Epithelial cell of esophagus (primary cell): ENCODE results near the gene KCNMA1.
A peak's percentile ranks its signal among the peaks of the same experiment; 100 is the strongest.

Experiments used
- DNase-seq: peaks from one replicate; pipeline ENCODE4 v3.0.0; 2010; ENCODE audit warnings: low read depth
- H3K4me3 ChIP-seq: 2 replicates; pipeline ENCODE4 v1.5.1; 2011; ENCODE audit warnings: mild to moderate bottlenecking, low read length, control low read depth
- TF ChIP-seq, protein P1 (sequence below): IDR thresholded peaks from 2 replicates; pipeline ENCODE4 v1.5.1; 2011; ENCODE audit warnings: low read depth, mild to moderate bottlenecking, low read length, control low read depth, inconsistent platforms; ENCODE audit not compliant: insufficient read depth; ENCODE audit errors: missing control alignments

The KCNMA1 gene

DNA sequence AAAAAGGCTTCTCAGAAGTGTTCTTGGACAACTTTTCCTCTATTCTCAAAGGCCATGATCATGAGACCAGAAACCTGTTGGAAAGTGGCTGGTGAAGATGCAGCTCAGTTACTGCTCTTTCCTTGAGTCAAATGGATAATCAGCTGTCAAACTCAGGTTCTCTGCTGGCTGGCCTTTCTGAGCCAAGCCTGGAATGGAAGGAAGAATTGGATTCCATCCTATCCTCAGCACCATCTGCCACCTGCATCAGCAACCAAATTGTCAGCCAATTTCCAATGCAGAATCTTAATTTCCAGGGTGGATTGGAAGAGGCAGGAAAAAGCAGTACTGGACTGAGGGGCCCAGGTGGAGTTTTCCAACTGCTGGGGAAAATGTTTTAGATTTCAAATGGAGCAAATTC, 631.7 kb downstream of the KCNMA1 start:
- no peak for DNase-seq
- TF ChIP-seq, protein P1, sequence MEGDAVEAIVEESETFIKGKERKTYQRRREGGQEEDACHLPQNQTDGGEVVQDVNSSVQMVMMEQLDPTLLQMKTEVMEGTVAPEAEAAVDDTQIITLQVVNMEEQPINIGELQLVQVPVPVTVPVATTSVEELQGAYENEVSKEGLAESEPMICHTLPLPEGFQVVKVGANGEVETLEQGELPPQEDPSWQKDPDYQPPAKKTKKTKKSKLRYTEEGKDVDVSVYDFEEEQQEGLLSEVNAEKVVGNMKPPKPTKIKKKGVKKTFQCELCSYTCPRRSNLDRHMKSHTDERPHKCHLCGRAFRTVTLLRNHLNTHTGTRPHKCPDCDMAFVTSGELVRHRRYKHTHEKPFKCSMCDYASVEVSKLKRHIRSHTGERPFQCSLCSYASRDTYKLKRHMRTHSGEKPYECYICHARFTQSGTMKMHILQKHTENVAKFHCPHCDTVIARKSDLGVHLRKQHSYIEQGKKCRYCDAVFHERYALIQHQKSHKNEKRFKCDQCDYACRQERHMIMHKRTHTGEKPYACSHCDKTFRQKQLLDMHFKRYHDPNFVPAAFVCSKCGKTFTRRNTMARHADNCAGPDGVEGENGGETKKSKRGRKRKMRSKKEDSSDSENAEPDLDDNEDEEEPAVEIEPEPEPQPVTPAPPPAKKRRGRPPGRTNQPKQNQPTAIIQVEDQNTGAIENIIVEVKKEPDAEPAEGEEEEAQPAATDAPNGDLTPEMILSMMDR = no peak
- no peak overlapping the region for H3K4me3 ChIP-seq

DNA sequence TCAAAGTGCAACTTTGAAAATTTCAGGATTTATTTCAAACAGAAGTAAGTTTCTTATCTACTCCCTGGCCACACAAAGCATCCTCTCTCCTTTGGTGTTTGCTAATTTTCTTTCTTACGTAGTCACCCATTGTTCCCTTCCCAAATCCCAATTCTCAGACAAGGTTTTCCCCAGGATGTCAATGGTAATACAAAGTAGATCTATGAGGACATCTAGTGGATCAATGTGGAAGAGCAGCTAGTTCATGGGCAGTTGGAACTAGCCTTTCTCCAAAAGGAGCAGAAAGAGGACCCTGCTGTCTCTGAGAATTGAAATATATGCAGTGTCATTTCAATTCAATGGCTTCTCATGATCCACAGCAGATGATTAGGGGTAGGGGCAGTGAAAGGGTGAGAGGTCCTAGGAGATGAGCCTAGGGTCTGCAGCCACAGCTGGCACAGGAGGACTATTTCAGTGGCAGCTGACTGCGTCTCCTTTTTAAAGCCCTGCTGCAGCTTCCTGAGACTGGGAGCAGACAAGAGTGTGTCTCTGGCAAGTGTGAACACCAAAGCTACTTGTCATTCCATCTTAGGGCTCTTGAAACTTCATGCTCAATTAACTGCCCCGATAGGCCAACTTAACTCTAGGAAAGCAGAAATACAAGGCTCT, 632.6 kb downstream of the KCNMA1 start:
- DNase-seq = peak; percentile 51
- TF ChIP-seq, protein P1 = peak; percentile 73
- H3K4me3 ChIP-seq = no peak overlapping the region

DNA sequence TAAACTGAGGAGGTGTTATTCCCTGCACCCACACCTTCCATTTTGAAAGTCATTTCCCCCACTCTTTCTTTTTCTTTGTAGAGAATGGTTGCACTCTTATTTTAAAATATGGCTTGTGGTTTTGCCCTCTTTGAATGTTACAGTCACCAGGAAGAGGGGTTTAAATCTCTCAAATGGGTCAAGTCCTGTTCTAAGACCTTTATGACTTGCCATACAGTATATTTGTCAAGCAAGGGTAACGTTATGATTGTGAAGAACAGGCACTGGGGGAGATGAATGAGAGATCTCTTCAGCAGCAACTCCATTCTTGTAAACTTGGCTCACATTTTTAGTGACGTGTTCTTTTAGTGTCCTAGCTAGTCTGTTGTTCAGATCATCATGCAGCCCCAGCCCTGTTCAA, 634.7 kb downstream of the KCNMA1 start:
- H3K4me3 ChIP-seq = no peak overlapping the region
- DNase-seq = no peak
- TF ChIP-seq, protein P1 = no peak

DNA sequence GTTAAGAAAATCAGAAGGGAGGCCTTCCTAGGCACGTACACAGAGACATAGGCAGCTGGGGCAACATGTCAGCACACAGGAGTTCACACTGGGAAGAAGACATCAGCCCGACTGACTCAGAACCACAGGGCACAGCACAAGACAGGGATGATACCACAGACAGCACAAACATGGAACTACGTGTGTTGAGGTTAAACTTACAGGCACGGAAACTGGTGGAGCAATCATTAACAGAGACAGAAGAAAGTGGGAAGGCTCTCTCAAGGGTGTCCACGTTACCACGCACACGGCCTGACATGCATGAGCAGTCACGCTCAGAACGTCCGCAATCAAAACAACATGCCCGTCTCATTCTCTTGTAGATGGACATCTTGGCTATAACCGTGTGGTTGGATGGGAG, 636.4 kb downstream of the KCNMA1 start:
- TF ChIP-seq, protein P1 = no peak
- DNase-seq = no peak
- no peak overlapping the region for H3K4me3 ChIP-seq

DNA sequence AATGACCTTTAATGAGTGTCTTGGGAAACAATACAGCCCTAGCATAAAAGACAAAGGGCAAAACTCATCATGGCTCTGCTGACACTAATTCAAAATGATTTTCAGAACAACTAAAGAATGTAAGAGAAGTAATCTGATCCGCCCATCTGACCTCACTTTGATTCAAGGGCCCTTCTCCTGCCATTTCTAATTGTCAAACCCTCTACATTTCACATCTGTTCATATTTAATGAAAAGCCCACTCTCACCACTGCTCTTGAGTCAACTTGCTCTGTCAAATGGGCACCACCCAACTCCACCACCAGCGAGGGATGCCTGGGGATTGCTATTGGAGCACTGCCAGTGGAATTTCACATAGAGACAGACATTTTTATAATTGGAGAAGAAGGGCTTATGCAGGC, 639.2 kb downstream of the KCNMA1 start:
- DNase-seq = no peak
- no peak overlapping the region for H3K4me3 ChIP-seq
- TF ChIP-seq, protein P1 = no peak

DNA sequence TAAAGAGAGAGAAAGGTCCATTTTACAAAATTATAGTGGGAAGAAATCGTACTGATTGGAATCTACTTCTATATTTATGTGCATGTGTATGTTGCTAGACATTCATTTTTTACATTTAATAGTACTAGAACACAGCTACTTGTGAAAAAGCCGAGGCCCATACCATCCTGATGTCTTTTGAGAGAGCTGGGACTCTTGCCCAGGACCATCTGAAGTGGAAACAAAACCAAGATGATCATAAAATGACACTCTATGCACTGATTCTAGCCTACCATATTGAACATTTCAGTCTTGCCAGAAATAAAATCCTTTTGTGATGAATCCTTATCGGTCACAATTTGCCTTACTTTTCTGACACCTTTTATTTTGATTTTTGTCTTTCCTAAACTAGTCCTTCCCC, 640.0 kb downstream of the KCNMA1 start:
- no peak overlapping the region for H3K4me3 ChIP-seq
- TF ChIP-seq, protein P1 = no peak
- no peak for DNase-seq

DNA sequence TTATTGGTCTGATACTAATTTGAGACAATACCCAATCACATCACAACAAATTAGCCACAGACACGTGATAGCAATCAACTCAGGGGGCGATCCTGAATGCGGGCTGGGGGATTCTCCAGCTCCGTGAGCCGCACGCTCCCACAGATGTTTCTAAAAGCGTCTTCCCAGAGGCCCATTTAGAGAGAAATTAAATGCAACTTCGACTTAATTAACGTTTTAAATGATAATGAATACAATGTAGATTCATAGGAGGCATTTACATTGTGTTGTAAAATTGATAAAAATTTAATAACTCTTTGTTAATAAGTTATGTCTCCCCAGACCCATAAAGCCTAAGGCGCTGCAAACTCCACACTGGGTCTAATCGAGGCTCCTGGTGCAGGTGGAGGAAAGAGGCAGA, 642.6 kb downstream of the KCNMA1 start:
- H3K4me3 ChIP-seq = no peak overlapping the region
- TF ChIP-seq, protein P1 = no peak

More for the DNA sequence above, 642.6 kb downstream of the KCNMA1 start:
- DNase-seq = no peak
